A549 treated with Hydrocortisone at 1 μM for 4 hours (cell line): ENCODE measurements around the gene DHX57. TPM values are rescaled to one million over a fixed set of nuclear protein-coding genes. Genes with fewer than 3 reads are reported as not detected.

ENCODE experiments used
- total RNA-seq: library from RNA; stranded (reverse); fragments of 200-300 nt; extraction: Qiagen RNA extraction; gene quantifications from 5 replicates; pipeline ENCODE4 v1.2.3, GENCODE V29; 2022

DHX57 gene, protein sequence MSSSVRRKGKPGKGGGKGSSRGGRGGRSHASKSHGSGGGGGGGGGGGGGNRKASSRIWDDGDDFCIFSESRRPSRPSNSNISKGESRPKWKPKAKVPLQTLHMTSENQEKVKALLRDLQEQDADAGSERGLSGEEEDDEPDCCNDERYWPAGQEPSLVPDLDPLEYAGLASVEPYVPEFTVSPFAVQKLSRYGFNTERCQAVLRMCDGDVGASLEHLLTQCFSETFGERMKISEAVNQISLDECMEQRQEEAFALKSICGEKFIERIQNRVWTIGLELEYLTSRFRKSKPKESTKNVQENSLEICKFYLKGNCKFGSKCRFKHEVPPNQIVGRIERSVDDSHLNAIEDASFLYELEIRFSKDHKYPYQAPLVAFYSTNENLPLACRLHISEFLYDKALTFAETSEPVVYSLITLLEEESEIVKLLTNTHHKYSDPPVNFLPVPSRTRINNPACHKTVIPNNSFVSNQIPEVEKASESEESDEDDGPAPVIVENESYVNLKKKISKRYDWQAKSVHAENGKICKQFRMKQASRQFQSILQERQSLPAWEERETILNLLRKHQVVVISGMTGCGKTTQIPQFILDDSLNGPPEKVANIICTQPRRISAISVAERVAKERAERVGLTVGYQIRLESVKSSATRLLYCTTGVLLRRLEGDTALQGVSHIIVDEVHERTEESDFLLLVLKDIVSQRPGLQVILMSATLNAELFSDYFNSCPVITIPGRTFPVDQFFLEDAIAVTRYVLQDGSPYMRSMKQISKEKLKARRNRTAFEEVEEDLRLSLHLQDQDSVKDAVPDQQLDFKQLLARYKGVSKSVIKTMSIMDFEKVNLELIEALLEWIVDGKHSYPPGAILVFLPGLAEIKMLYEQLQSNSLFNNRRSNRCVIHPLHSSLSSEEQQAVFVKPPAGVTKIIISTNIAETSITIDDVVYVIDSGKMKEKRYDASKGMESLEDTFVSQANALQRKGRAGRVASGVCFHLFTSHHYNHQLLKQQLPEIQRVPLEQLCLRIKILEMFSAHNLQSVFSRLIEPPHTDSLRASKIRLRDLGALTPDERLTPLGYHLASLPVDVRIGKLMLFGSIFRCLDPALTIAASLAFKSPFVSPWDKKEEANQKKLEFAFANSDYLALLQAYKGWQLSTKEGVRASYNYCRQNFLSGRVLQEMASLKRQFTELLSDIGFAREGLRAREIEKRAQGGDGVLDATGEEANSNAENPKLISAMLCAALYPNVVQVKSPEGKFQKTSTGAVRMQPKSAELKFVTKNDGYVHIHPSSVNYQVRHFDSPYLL (N-terminal part only)
- 16.5 to 25.0 TPM (median 19.2 TPM) in 5 replicates for total RNA-seq

DNA sequence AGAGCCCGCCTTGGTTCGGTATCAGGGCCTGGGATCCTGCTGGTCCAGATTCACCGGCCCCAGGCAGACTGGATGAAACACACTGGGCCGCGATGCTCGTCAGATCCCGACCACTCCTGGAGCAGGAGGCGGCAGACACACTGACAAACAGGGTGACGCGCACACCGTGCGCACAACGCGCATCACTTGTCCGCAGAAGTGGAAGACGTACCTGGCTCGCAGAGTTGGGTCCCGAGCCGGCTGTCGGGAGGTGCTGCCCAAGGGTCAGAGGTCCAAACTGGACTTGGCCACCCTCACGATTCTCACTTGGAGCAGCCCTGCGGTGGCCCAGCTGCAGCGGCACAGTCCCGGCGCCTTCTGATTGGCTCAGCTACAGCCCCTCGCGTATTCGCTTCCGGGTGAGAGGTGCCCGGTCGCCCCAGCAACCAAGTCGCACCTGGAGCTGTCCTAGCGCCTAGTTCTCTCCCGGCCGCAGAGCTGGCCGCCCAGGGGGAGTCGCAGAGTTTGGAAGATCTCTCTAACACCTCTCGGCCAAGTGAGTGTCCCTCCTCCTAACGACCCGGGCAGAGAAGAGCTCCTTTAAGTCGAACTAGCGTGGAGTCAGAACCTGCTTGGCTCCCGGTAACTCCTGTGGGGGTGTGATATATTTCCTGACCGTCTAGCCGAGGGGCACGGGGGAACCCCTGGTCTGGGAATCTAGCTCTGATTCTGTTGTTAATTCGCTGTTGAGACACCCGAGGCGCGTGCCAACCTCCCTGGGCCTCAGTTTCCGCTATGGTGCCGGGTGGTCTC, at the start of gene DHX57, which contains the start of gene MORN2:
TSS of gene DHX57 (minus strand) at position 359 of the 792 bp plus-strand sequence. CDS start 7,529 bp downstream, outside the sequence.
TSS of gene MORN2 (plus strand) at position 401 of the 792 bp plus-strand sequence.

DNA sequence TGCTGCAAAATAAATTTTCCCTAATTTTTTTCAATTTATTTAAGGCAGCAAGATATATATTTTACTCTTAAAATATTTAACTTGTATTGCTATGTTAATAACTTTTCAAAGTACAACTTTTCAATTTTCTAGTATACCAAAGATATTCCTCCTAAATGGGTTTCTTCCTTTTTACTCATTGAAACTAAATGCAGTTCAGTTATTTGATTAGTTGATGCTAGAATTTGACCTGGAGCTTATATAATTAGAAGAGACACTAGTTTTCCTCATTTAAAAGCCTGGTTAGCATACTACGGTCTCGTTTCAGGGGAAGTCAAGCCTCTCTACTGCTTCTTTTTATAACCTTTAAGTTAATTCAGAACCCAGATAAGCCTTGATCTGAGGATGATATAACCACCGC, 13.8 kb upstream of the DHX57 start, which contains the start of gene ARHGEF33:
TSS of gene ARHGEF33 (plus strand) at position 301 of the 400 bp plus-strand sequence. CDS start 29,573 bp downstream, outside the sequence.

DNA sequence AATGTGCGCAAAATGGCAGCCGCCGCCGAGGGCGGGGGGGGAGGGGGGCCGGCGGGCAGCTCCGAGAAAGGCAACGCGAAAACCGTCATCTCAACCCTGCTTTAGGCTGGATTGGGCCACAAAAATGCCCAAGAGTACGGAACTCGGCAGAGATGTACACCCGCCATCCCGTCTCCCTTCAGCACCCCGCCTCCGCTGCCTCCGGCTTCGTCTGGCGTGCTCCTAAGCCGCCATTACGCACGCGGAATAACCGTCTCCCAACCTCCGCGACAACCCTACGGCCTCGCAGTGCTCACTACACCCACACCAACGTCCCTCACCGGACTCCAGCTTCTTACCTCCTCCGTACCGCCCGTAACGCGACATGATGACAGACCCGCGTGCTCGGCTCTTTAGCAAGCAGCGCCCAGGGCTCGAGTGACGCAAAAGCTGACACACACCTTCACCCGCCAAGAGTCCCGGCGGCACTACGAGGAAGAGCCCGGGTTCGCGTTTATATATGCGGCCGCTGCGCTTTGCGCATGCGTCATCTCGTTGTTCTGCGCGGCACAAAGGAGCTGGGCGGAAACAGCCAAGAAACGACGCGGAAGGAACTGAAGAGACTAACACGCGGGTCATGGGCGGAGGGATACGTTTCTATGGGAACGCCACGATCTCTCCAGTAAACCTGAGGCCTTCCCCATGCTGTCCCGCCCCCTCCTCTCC, 124.7 kb downstream of the DHX57 start, which contains the start of gene SRSF7:
TSS of gene SRSF7 (minus strand) at position 471 of the 705 bp plus-strand sequence. CDS start at position 366, 105 bp downstream.

Other genes with a start within 250 kb of the DHX57 start
- 15.0 to 22.0 TPM (median 15.4 TPM) in 5 replicates for gene GALM, start 209.8 kb downstream of the DHX57 start, total RNA-seq
- gene SRSF7, start 124.6 kb downstream of the DHX57 start, total RNA-seq = 313 to 438 TPM (median 337 TPM) in 5 replicates
- gene GEMIN6, start 97.7 kb downstream of the DHX57 start, total RNA-seq = 32.5 to 41.8 TPM (median 39.0 TPM) in 5 replicates
- gene MORN2, start within 50 bp of the DHX57 start, total RNA-seq = 38.3 to 42.7 TPM (median 40.6 TPM) in 5 replicates
- 0.02 to 0.05 TPM (median 0.02 TPM) in 4 of 5 replicates, not detected in the other for gene ARHGEF33, start 13.9 kb upstream of the DHX57 start, total RNA-seq
- gene SOS1, start 245.1 kb upstream of the DHX57 start, total RNA-seq = 12.1 to 18.3 TPM (median 15.1 TPM) in 5 replicates